ENCODE results near the gene DCTN1. TPM values are rescaled to one million over a fixed set of nuclear protein-coding genes. Genes with fewer than 3 reads are reported as not detected.
"Not testable (repeated sequence)": the region's sequence is repeated elsewhere in the genome, so short reads cannot be mapped to it uniquely, and the experiment has no call there.

Gene DCTN1
- polyA plus RNA-seq (ENCODE audit: insufficient read length in 3 of 3), result 100 to 1,000 TPM; 135 to 169 (median 151) TPM
- long read RNA-seq, donor 1, full-length matches to known transcripts, result 3 of 13 reads
- long read RNA-seq, donor 1, partial matches to known transcripts, result 10 of 13 reads
- long read RNA-seq, donor 1, other reads (novel, unspliced or antisense), result 0 of 13 reads
- long read RNA-seq, donor 2, full-length matches to known transcripts, result 6 of 22 reads
- long read RNA-seq, donor 2, partial matches to known transcripts, result 16 of 22 reads
- long read RNA-seq, donor 2, other reads (novel, unspliced or antisense), result 0 of 22 reads
- long read RNA-seq, donor 3, full-length matches to known transcripts, result 11 of 31 reads
- long read RNA-seq, donor 3, partial matches to known transcripts, result 20 of 31 reads
- long read RNA-seq, donor 3, other reads (novel, unspliced or antisense), result 0 of 31 reads
- long read RNA-seq, donor 4, full-length matches to known transcripts, result 7 of 7 reads
- long read RNA-seq, donor 4, partial matches to known transcripts, result 0 of 7 reads
- long read RNA-seq, donor 4, other reads (novel, unspliced or antisense), result 0 of 7 reads
- long read RNA-seq, donor 5, result 0 reads
- long read RNA-seq, donor 6, full-length matches to known transcripts, result 12 of 28 reads
- long read RNA-seq, donor 6, partial matches to known transcripts, result 16 of 28 reads
- long read RNA-seq, donor 6, other reads (novel, unspliced or antisense), result 0 of 28 reads
- long read RNA-seq, donor 7, full-length matches to known transcripts, result 9 of 20 reads
- long read RNA-seq, donor 7, partial matches to known transcripts, result 11 of 20 reads
- long read RNA-seq, donor 7, other reads (novel, unspliced or antisense), result 0 of 20 reads
- long read RNA-seq, donor 8, full-length matches to known transcripts, result 10 of 41 reads
- long read RNA-seq, donor 8, partial matches to known transcripts, result 31 of 41 reads
- long read RNA-seq, donor 8, other reads (novel, unspliced or antisense), result 0 of 41 reads
- long read RNA-seq, donor 9, full-length matches to known transcripts, result 12 of 17 reads
- long read RNA-seq, donor 9, partial matches to known transcripts, result 5 of 17 reads
- long read RNA-seq, donor 9, other reads (novel, unspliced or antisense), result 0 of 17 reads
- long read RNA-seq, donor 10, full-length matches to known transcripts, result 13 of 22 reads
- long read RNA-seq, donor 10, partial matches to known transcripts, result 9 of 22 reads
- long read RNA-seq, donor 10, other reads (novel, unspliced or antisense), result 0 of 22 reads
- long read RNA-seq, donor 11, full-length matches to known transcripts, result 6 of 14 reads
- long read RNA-seq, donor 11, partial matches to known transcripts, result 8 of 14 reads
- long read RNA-seq, donor 11, other reads (novel, unspliced or antisense), result 0 of 14 reads
- long read RNA-seq, donor 12, full-length matches to known transcripts, result 3 of 3 reads
- long read RNA-seq, donor 12, partial matches to known transcripts, result 0 of 3 reads
- long read RNA-seq, donor 12, other reads (novel, unspliced or antisense), result 0 of 3 reads
- long read RNA-seq, donor 13, full-length matches to known transcripts, result 15 of 45 reads
- long read RNA-seq, donor 13, partial matches to known transcripts, result 30 of 45 reads
- long read RNA-seq, donor 13, other reads (novel, unspliced or antisense), result 0 of 45 reads
- long read RNA-seq, donor 14, full-length matches to known transcripts, result 7 of 7 reads
- long read RNA-seq, donor 14, partial matches to known transcripts, result 0 of 7 reads
- long read RNA-seq, donor 14, other reads (novel, unspliced or antisense), result 0 of 7 reads
- long read RNA-seq, donor 15, full-length matches to known transcripts, result 5 of 5 reads
- long read RNA-seq, donor 15, partial matches to known transcripts, result 0 of 5 reads
- long read RNA-seq, donor 15, other reads (novel, unspliced or antisense), result 0 of 5 reads
- long read RNA-seq, donor 16, full-length matches to known transcripts, result 33 of 99 reads
- long read RNA-seq, donor 16, partial matches to known transcripts, result 66 of 99 reads
- long read RNA-seq, donor 16, other reads (novel, unspliced or antisense), result 0 of 99 reads

DNA sequence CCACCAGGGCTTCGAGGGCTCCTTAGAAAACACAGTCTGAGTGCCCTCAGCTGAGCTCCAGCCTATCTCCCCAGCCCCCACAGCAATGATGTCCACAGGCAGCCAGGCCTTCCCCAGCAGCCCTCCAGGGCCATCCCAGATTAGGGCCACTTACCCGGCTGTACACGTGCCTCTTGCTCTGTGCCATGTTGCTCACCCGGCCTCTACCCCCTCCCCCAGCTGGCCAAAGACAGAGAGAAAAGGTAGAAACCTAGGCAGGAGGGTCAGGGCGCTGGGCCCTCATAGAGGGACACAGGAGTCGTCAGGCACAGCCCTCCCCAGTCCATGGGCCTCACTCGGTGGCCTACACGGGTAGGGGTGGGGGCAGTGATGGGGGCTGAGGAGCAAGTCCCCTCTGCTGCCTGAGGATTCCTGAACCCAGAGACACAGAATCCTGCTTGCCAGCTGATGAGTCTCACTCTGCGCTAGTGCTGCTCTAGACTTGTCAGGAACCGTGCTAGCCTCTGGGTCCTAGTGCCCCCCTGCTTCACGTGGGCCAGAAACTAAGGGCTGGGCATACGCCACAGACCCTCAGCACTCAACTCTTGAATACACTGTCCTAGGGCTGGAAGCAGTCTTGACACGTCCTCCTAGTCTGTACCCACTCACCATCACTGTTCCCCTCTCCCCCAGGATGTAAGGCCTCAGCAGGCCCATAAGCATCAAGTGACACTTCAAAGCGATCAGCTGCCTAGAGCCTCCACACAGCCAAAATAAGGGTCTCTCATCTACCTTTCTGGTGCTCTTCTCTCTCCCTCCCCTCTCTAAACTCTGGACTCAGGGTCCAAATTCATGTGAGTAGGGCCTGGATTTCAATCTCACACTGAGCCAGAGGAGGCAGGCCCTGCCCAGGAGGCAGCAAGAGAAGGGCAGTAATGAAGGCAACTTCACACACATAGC lies at the start of gene DCTN1:
Gene DCTN1, minus strand, starts transcription at position 461 of the 939 bp plus-strand sequence. Its CDS starts 274 bp downstream, at position 187.
- DNase-seq (ENCODE audit: extremely low read depth in 1 of 11, low read depth in 9 of 11, low spot score in 4 of 11), result peak in 8 of 11 donors; percentile 39 to 70 (median 54)

GRCh38 chr2:74428675-74429074 lies 48.6 kb upstream of the DCTN1 start:
- no peak for DNase-seq (ENCODE audit: extremely low read depth in 1 of 11, low read depth in 9 of 11, low spot score in 4 of 11)

GRCh38 chr2:74427551-74427950 lies 47.4 kb upstream of the DCTN1 start:
- DNase-seq (ENCODE audit: extremely low read depth in 1 of 11, low read depth in 9 of 11, low spot score in 4 of 11), result no peak

DNA sequence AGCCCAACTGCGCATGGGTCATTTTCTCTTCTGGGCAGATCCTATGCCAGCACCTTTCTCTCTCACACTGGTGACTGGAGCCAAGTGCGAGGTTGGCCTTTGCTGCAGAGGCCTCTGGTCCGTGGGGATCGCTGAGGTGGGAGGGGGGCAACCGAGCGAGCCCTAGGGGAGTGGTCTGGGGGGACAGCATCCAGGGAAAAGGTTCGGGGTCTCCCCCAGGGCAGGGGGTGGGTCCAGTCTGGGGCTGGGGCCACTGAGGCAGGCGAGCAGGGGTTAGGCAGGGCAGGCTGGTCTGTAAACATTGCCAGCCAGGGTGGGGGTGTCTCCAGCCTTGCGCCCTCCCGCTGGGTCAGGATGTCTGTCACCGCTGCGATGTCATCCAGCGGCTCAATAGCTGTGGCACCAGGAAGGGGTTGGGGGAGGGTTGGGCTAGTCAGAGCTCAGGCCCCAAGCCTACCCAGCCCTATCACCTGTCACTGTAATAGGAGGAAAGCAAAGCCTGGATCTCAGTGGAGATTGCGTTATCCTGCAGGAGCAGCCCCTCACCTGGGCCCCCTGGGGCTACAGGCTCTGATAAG lies 46.2 kb upstream of the DCTN1 start:
- no peak for DNase-seq (ENCODE audit: extremely low read depth in 1 of 11, low read depth in 9 of 11, low spot score in 4 of 11)

DNA sequence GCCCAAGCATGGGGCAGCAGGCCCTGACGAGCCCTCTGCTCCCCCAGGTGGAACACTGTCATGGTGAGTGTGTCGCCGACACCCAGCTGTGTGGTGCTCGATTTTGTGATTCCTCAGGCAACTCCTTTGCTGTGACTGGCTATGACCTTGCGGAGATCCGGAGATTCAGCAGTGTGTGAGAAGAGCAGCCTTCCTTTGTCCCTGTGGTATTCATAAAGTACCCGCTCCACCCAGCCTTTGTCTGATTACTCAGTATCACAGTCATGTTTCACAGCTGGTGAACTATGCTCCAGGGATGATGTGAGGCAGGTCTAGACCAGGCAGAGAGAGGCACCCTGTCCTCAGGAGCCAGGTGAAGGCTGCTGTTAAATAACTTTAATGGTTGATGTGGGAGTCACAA lies 45.4 kb upstream of the DCTN1 start:
- no peak for DNase-seq (ENCODE audit: extremely low read depth in 1 of 11, low read depth in 9 of 11, low spot score in 4 of 11)

- no peak for DNase-seq (ENCODE audit: extremely low read depth in 1 of 11, low read depth in 9 of 11, low spot score in 4 of 11)
Measured at GRCh38 chr2:74424995-74425406, 44.9 kb upstream of the DCTN1 start.

DNA sequence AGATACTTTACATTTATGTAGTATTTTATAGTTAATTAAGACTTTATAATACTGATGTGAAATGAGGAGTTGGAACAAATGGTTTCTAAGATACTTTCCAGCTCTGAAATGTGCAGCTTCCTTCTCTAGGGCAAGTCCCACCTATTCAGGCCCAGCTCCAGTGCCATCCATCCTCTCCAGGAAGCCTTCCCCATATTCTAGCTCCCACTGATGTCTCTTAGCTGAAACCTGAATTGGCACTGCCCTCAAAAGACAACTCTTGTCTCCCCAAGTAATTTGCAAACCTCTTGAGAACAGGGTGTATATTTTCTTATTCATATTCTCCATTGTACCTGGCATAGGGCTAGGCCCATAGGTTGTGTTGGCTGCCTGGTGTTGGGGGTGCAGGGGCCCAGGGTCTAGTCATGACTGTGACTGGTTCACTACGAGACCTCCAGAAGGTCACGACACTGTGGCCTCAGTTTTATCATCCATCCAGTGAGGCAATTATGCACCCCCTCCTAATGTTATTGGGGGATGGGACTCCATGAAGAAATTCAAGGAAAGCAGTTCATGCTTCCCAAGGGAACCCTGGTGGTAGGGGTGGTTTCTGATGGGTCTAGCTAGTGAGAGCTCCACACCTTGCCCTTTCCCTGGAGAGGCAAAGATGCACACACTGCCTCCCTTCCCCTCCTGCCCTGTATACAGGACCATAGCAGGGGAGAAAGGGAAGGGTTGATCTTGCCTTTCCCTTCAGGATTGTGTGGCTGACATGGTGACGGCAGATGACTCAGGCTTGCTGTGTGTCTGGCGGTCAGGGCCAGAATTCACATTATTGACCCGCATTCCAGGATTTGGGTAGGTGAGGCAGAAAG lies 44.3 kb upstream of the DCTN1 start:
- DNase-seq (ENCODE audit: extremely low read depth in 1 of 11, low read depth in 9 of 11, low spot score in 4 of 11), result no peak

DNA sequence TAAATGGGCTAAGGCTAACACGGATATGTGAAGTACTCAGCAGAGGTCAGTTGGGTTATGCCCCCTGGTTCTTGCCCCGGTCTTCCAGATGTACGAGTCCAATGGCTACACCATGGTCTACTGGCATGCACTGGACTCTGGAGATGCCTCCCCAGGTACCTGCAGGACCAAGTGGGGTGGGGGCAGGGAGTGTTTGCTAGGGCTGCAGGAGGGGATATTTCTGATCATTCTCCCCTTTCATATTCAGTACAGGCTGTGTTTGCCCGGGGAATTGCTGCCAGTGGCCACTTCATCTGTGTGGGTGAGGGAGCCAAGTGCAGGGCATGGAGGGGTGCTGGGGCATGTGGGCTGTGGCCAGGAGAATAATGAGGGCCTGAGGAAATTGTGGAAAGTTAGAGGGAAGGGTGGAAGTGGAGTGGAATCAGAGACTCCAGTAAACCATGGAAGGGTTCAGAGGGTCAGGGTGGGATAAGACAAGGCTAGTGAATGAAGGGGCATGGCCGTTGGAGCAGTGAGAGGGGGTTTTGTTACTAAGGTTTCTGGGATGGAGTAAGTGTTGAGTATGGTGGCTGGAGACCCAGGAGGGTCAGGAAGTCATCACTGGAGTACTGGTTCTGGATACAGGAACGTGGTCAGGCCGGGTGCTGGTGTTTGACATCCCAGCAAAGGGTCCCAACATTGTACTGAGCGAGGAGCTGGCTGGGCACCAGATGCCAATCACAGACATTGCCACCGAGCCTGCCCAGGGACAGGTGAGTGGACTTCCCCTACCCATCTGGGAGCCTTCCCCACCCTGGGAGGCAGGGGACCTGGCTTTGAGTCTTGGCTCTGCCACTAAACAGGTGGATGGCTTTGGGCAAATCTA lies 43.4 kb upstream of the DCTN1 start:
- DNase-seq (ENCODE audit: extremely low read depth in 1 of 11, low read depth in 9 of 11, low spot score in 4 of 11), result no peak

GRCh38 chr2:74421221-74421870 lies 41.2 kb upstream of the DCTN1 start, which contains the start of the genes C2orf81 and WDR54:
Gene C2orf81 (minus strand): TSS chr2:74421619. CDS start chr2:74421560, 59 bp downstream.
Gene WDR54 (plus strand): TSS chr2:74421730. CDS start chr2:74422154, 424 bp downstream.
- peak in 8 of 11 donors; percentile 72 to 85 (median 78) for DNase-seq (ENCODE audit: extremely low read depth in 1 of 11, low read depth in 9 of 11, low spot score in 4 of 11)

DNA sequence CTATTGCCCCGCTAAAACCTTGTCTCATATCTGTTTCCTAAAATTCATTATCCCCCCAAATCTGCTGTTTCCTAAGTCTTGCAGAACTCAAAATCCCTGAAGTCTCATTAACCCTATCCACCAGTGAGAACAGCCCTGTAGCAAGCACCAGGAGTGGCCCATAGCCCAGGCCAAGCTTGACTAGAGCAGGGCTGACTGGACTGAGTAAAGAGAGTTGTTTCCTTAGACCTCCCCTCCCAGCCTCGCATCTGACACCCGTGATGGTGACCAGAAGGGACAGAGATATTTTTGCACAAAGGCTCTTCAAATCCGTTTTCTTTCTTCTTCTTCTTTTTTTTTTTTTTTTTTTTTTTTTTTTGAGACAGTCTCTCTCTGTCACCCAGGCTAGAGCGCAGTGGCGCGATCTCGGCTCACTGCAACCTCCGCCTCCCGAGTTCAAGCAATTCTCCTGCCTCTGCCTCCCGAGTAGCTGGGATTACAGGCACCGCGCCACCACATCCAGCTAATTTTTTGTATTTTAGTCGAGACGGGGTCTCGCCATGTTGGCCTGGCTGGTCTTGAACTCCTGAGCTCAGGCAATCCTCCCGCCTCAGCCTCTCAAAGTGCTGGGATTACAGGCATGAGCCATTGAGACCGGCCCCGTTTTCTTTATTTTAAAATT lies 40.5 kb upstream of the DCTN1 start:
- DNase-seq (ENCODE audit: extremely low read depth in 1 of 11, low read depth in 9 of 11, low spot score in 4 of 11), result not testable (repeated sequence)

DNA sequence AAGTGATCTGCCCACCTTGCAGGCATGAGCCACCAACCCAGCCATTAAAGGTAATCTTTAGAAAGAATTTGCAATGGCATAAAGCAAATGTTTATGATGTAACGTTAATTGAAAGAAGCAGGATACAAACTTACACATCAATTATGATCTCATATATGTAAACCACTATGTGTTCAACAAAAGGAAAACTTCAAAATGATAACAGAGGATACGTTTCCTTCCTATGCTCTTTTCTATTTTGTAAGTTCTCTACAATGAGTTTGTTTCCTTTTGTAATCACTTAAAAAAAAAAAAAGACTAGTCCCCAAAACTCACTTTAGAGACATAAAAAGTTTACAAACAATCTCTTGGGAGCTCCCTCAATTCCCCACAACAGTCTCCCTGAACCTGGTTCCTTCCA lies 39.9 kb upstream of the DCTN1 start:
- DNase-seq (ENCODE audit: extremely low read depth in 1 of 11, low read depth in 9 of 11, low spot score in 4 of 11), result no peak

DNA sequence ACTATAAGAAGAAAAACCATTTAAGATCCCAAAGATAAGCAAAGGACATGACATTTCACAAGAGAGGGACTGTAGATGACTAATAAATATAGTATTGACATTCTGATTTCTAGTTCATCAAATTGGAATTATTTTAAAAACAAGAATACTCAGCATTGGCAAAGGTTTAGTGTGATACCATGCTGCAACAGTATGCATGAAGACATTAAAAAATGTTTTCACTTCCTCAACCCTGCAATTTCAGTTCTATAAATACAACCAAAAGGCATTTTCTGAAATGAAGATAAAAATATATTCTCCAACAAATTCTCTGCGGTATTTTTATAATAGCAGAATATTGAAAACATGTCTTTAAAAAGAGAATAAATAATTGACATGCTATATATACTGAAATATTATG lies 39.2 kb upstream of the DCTN1 start:
- DNase-seq (ENCODE audit: extremely low read depth in 1 of 11, low read depth in 9 of 11, low spot score in 4 of 11), result no peak

DNA sequence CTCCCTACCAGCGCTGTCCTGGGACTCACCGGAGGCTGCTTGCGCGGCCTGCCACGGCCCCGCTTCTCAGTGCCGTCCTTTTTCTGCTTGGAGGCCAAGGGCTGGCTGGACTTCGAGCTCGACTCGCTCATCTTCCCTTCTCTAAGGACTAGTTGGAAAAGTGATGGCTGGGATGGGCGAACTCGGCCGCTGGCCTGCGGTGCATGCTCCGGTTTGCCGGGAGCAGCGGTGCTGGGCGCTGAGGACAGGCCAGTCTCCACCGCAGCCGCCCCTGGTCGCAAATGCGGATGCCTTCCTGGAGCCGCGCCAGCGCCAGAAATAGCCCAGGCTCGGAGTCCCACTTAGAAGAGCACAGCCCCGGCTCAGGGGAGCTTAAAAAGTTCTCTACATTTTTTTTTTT lies 38.2 kb upstream of the DCTN1 start:
- DNase-seq (ENCODE audit: extremely low read depth in 1 of 11, low read depth in 9 of 11, low spot score in 4 of 11), result no peak
